ENCODE data around the gene AGAP1.

AGAP1 gene

DNA sequence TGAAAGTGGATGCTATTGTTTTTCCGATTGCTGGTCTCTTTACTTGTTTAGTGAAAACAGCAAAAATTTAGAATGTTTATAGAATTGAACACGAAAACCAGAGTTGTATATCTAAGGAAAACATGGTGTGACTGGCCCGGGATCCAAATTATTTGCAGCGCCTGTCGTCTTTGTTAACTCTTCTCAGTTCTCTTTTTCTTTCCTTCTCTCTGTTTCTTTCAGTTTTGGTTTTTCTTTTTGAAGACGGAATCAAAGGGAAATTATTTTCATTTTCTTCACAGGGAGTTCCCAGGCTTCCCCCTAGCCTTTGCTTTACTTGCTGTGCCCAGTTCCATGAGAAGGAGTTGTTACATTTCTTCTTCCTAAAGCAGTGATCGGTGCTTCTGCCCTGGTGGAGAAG is 76.0 kb downstream of the AGAP1 start:
- DNase-seq (ENCODE audit: low read depth): no peak

GRCh38 chr2:235570256-235570655 is 76.4 kb downstream of the AGAP1 start:
- no peak for DNase-seq (ENCODE audit: low read depth)

DNA sequence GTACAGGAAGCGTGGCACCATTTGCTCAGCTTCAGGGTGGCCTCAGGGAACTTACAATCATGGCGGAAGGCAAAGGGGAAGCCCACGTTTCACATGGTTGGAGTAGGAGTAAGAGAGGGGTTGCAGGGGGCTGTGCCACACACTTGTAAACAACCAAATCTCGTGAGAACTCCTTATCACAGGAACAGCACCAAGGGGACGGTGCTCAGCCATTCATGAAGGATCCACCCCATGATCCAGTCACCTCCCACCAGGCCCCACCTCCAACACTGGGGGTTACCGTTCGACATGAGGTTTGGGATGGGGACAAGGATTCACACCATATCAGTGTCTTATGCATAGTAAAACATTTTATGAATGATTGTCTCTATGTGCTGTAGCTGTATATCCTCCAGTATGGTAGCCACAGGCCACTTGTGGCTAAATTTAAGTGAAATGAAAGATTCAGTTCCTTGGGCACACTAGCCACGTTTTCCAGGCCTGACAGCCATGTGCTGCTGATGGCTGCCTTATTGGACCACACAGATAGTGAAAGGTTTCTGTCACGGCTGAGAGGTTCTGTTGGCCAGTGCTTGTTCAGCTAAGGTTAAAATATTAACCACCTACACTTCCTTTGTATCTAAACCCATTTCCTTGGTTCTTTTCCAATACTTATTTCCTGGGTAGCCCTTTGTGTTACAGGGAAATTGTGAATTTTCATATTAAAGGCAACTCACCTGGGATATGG is 77.3 kb downstream of the AGAP1 start:
- DNase-seq (ENCODE audit: low read depth): no peak

DNA sequence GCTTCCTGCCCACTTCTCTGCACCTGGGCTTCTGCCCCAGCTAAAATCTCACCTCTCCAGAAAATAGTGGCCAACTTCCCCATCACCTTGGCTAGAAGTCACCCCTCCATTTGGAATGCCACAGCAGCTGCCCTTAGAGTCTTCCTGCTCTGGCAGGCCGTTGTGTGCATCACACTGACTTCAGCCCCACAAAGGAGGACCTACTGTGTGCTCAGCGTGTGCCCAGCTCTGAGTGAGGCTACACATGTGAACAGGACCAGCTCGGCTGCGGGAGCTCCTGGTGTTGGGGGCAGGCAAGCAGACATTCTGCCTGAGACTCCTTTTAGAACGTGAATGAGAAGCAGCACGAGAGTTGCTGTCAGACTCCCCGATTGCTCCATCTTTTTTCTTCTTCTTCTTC is 78.7 kb downstream of the AGAP1 start:
- no peak for DNase-seq (ENCODE audit: low read depth)

DNA sequence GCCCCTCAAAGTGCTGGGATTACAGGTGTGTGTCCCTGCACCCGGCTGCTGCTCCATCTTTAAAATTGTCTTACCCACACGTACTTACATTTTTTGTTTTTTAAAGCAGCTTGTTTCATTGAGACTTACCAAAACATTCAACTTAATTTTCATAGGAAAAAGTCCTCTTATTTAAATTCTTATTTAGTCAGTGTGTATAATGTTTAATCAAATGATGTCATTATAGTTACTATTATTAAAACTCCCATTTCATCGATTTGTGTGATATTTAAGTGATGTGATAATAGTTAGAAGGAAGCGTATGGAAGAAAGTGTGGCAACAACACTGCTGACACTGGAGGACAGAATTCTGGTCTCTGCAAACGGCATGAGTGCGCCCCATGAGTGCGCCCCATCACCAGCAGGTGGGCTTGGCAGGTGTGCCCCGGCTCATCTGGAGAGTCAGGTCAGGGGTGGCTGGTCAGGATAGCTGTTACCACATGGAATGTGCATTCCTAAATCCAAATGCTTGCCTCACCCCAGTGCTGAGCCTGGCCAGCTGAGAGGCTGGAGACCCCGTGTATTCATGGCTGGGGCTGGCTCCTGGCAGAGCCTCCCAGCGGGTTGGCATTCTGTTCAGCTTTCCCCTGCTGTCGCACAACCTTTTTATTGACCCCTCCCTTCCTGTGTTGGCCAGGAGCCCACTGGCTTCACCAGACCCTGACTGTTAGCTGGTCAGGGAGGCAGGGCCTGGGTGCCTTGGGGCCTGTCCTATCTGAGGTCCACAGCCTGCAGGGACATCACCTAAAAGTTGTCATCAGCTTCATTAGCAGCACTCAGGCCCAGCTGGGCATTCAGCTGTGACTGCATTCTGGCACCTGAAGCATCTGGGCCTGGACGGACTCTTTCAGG is 79.7 kb downstream of the AGAP1 start:
- no peak for DNase-seq (ENCODE audit: low read depth)

- no peak for DNase-seq (ENCODE audit: low read depth)
Observed at GRCh38 chr2:235575431-235575830, 81.6 kb downstream of the AGAP1 start.

GRCh38 chr2:235575904-235576303 is 82.1 kb downstream of the AGAP1 start:
- no peak for DNase-seq (ENCODE audit: low read depth)

- no peak for DNase-seq (ENCODE audit: low read depth)
Observed at GRCh38 chr2:235576337-235576910, 82.6 kb downstream of the AGAP1 start.

DNA sequence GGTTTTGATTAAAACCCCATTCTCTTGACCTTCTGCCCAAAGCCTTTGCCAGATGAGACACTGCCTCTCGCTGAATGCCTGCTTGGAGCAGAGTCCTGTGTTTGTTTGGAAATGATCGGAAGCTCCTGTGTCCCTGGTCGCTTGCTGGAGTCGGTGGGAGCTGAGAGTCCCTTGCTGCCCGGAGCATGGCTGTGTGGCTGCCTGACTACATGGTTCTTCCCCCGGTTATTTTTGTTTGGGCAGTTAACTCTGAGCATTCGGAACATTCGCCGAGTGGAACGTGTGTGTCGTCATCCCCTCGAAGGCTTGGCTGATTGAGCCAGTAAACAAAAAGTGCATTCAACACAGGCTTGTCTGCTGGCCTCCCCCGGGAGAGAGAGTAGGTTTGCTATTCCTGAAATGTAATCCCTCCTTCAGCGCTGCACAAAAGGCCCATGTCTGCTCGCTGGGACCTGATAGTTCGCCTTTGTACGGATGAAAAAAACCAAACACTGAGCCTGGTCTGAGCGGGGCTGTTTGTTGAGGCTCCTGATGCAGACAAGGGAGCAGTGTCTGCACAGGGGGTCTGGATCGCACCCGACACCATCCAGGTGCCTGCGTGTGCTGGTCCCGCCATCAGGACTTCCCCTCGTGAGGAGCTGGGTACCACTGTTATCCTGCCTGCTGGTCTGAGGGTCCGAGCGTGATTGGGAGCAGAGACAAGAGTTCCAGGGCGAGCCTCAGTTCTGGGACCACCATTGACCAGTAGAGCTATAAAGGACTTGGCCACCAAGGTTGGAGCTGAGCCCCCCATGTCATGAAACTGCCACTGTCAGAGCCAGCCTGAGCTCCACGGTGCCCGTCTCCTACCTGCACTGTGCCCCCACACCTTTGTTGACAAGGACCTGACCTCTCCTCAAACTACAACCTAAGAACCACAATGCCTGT is 83.8 kb downstream of the AGAP1 start:
- no peak for DNase-seq (ENCODE audit: low read depth)

DNA sequence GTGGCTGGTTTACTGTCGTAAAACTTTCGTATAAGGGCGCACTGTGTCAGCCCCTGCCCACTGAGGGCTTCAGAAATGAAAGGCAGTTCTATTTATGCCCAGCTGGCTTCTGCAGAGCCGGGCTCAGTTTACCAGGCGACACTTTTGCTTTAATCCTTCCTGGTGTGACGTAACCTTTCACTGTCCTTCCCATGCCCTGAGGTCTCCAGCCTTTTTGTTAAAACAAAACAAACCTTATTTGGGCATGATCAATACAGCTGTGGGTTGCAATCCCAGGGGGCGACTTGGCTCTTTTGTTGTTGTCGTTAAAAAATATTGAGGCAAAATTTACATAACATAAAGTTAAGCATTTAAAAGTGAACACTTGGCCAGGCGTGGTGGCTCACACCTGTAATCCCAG is 85.3 kb downstream of the AGAP1 start:
- no peak for DNase-seq (ENCODE audit: low read depth)

GRCh38 chr2:235580426-235581157 is 86.7 kb downstream of the AGAP1 start:
- DNase-seq (ENCODE audit: low read depth): no peak

DNA sequence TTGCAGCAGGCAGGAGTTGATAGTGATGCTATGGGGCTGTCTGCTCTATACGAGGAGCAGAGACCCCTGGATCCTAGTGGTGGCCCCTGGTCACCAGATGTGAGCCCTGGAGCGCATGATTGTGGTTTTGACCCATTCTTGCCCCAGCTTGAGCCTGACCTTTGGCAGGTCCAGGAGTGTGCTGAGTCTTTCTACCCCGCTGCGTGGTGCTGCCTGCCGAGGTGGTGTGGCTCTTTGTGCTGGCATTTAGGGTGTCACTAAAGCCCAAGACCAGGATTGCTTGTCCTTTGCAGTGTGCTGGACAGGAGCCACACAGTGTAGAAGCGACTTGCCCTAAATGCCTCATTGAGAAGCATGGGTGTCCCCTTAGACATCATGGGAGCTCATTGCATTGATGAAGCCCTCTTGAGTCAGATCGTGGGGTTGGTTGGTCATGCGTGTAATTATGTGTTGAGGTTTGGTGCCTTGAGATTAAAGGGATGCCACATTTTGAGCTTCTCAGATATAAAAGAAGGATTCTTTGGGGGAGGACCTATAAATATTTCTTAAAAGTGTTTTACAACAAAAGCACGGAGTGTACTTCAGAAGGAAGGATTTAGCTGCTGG is 88.3 kb downstream of the AGAP1 start:
- no peak for DNase-seq (ENCODE audit: low read depth)

GRCh38 chr2:235582729-235583128 is 88.9 kb downstream of the AGAP1 start:
- DNase-seq (ENCODE audit: low read depth): no peak

DNA sequence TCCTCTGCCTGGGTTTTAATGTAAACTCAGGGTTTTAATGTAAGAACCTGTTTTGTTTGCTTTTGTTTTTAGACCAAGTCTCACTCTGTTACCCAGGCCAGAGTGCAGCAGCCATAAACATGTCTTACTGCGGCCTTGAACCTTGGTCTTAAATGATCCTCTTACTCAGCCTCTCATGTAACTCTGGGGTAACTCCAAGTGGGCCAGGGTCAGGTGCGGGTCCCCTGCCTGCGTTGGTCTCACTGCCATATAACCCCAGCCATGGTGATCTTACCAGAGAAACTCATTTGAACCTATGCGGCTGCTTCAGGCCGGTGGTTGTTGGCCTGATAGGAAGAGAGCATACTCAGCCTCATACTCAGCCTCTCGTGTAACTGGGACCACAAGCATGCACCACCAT is 89.3 kb downstream of the AGAP1 start:
- DNase-seq (ENCODE audit: low read depth): no peak

GRCh38 chr2:235583925-235584637 is 90.2 kb downstream of the AGAP1 start:
- DNase-seq (ENCODE audit: low read depth): no peak

GRCh38 chr2:235584638-235585007 is 90.8 kb downstream of the AGAP1 start:
- no peak for DNase-seq (ENCODE audit: low read depth)

DNA sequence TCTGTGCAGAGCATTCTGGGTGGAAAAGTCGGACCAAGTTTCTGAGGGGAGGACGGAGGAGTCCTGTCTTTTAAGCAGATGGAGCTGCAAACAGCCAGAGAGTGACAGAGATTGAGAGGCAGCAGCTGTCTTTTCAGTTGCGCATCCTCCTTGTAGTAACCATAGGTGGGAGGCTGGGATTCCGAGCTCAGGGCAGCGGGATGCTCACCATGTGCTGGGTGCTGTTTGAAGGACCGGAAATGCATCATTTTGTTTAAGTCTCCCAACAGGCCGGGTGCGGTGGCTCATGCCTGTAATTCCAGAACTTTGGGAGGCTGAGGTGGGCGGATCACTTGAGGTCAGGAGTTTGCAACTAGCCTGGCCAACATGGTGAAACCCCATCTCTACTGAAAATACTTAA is 93.4 kb downstream of the AGAP1 start:
- no peak for DNase-seq (ENCODE audit: low read depth)

GRCh38 chr2:235588750-235589149 is 94.9 kb downstream of the AGAP1 start:
- DNase-seq (ENCODE audit: low read depth): no peak

DNA sequence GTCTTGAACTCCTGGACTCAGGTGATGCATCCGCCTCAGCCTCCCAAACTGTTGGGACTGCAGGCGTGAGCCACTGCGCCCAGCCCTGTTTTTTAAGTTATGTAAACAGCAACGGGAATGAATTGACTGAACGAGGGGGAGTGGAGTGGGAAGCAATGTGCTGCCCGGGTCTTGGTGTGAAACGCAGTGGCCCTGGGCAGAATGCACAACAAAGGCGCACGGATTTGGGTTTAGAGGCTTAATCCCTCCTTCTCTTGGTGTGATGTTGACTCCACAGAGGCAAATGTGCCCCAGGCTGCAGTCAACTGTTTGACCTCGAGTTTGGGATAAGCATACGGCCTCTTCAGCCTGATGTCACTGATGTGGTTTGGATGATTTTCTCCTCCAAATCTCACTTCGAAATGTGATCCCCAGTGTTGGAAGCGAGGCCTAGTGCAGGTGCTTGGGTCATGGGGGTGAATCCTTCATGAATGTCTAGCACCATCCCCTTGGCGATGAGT is 97.4 kb downstream of the AGAP1 start:
- no peak for DNase-seq (ENCODE audit: low read depth)

DNA sequence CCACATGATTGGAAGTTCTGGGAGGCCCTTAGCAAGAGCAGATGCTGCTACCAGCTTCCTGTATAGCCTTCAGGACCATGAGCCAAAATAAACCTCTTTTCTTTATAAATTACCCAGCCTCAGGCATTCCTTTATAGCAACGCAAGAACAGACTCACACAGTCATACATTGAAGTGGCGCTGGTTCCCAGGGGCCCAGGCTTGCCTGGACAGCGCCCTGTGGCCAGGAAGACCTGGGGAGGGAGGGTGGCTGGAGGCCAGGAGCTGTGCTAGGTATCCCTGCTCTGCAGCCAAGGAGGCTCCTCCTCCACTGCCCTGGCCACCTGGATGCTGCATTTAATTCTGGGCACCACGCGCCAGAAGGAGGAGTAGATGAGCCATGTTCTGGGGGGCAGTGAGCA is 98.1 kb downstream of the AGAP1 start:
- DNase-seq (ENCODE audit: low read depth): no peak

All from stromal cell of bone marrow (primary cell).